ENCODE data around the gene TMC5.

Gene TMC5

GRCh38 chr16:19424478-19424877 lies 6.8 kb downstream of the TMC5 start:
- H3K9ac ChIP-seq (ENCODE audit: low read length in 5 of 5) = no peak overlapping the region
- H3K36me3 ChIP-seq (ENCODE audit: control insufficient read depth in 5 of 5, insufficient read depth in 5 of 5, low read length in 5 of 5) = no peaks in the 10 kb centered on the region
- H3K4me1 ChIP-seq (ENCODE audit: control insufficient read depth in 5 of 5, insufficient read depth in 5 of 5, low read length in 5 of 5) = no peaks in the 10 kb centered on the region
- no peak overlapping the region for H3K27ac ChIP-seq (ENCODE audit: low read depth, low read length)
- no peak overlapping the region for H3K4me3 ChIP-seq (ENCODE audit: low read depth in 1 of 5, low read length in 5 of 5)
- peaks cover 0 to 2% (median 0%) of the 10 kb centered on the region in 5 donors for H3K27me3 ChIP-seq (ENCODE audit: control insufficient read depth in 5 of 5, insufficient read depth in 4 of 5, low read length in 5 of 5)
- no peaks in the 10 kb centered on the region for H3K9me3 ChIP-seq (ENCODE audit: control insufficient read depth in 5 of 5, low read length in 5 of 5)

GRCh38 chr16:19430345-19430744 lies 12.7 kb downstream of the TMC5 start:
- no peaks in the 10 kb centered on the region for H3K9me3 ChIP-seq (ENCODE audit: control insufficient read depth in 5 of 5, low read length in 5 of 5)
- no peak overlapping the region for H3K4me3 ChIP-seq (ENCODE audit: low read depth in 1 of 5, low read length in 5 of 5)
- no peak overlapping the region for H3K9ac ChIP-seq (ENCODE audit: low read length in 5 of 5)
- no peak overlapping the region for H3K27ac ChIP-seq (ENCODE audit: low read depth, low read length)
- no peaks in the 10 kb centered on the region for H3K36me3 ChIP-seq (ENCODE audit: control insufficient read depth in 5 of 5, insufficient read depth in 5 of 5, low read length in 5 of 5)
- H3K4me1 ChIP-seq (ENCODE audit: control insufficient read depth in 5 of 5, insufficient read depth in 5 of 5, low read length in 5 of 5) = no peaks in the 10 kb centered on the region
- H3K27me3 ChIP-seq (ENCODE audit: control insufficient read depth in 5 of 5, insufficient read depth in 4 of 5, low read length in 5 of 5) = peaks cover 0 to 2% (median 0%) of the 10 kb centered on the region in 5 donors

- H3K9ac ChIP-seq (ENCODE audit: low read length in 5 of 5) = no peak overlapping the region
- H3K4me1 ChIP-seq (ENCODE audit: control insufficient read depth in 5 of 5, insufficient read depth in 5 of 5, low read length in 5 of 5) = no peaks in the 10 kb centered on the region
- H3K4me3 ChIP-seq (ENCODE audit: low read depth in 1 of 5, low read length in 5 of 5) = no peak overlapping the region
- no peaks in the 10 kb centered on the region for H3K36me3 ChIP-seq (ENCODE audit: control insufficient read depth in 5 of 5, insufficient read depth in 5 of 5, low read length in 5 of 5)
- no peak overlapping the region for H3K27ac ChIP-seq (ENCODE audit: low read depth, low read length)
- H3K27me3 ChIP-seq (ENCODE audit: control insufficient read depth in 5 of 5, insufficient read depth in 4 of 5, low read length in 5 of 5) = no peaks in the 10 kb centered on the region
- H3K9me3 ChIP-seq (ENCODE audit: control insufficient read depth in 5 of 5, low read length in 5 of 5) = no peaks in the 10 kb centered on the region
These were observed 14.1 kb downstream of the TMC5 start for GRCh38 chr16:19431636-19432340.

GRCh38 chr16:19432429-19432828 lies 14.7 kb downstream of the TMC5 start:
- Histone ChIP-seq H3K9ac (ENCODE audit: low read length in 5 of 5) (no peak overlapping the region), H3K9me3 (ENCODE audit: control insufficient read depth in 5 of 5, low read length in 5 of 5) (no peaks in the 10 kb centered on the region), H3K27me3 (ENCODE audit: control insufficient read depth in 5 of 5, insufficient read depth in 4 of 5, low read length in 5 of 5) (no peaks in the 10 kb centered on the region), H3K4me1 (ENCODE audit: control insufficient read depth in 5 of 5, insufficient read depth in 5 of 5, low read length in 5 of 5) (no peaks in the 10 kb centered on the region), H3K27ac (ENCODE audit: low read depth, low read length) (no peak overlapping the region), H3K36me3 (ENCODE audit: control insufficient read depth in 5 of 5, insufficient read depth in 5 of 5, low read length in 5 of 5) (no peaks in the 10 kb centered on the region), H3K4me3 (ENCODE audit: low read depth in 1 of 5, low read length in 5 of 5) (no peak overlapping the region)

GRCh38 chr16:19434584-19434983 lies 16.9 kb downstream of the TMC5 start:
- Histone ChIP-seq H3K27ac (ENCODE audit: low read depth, low read length) (no peak overlapping the region), H3K9me3 (ENCODE audit: control insufficient read depth in 5 of 5, low read length in 5 of 5) (no peaks in the 10 kb centered on the region), H3K27me3 (ENCODE audit: control insufficient read depth in 5 of 5, insufficient read depth in 4 of 5, low read length in 5 of 5) (no peaks in the 10 kb centered on the region), H3K4me3 (ENCODE audit: low read depth in 1 of 5, low read length in 5 of 5) (no peak overlapping the region), H3K9ac (ENCODE audit: low read length in 5 of 5) (no peak overlapping the region), H3K4me1 (ENCODE audit: control insufficient read depth in 5 of 5, insufficient read depth in 5 of 5, low read length in 5 of 5) (no peaks in the 10 kb centered on the region), H3K36me3 (ENCODE audit: control insufficient read depth in 5 of 5, insufficient read depth in 5 of 5, low read length in 5 of 5) (no peaks in the 10 kb centered on the region)

GRCh38 chr16:19436540-19436939 lies 18.9 kb downstream of the TMC5 start:
- Histone ChIP-seq H3K9me3 (ENCODE audit: control insufficient read depth in 5 of 5, low read length in 5 of 5) (no peaks in the 10 kb centered on the region), H3K27me3 (ENCODE audit: control insufficient read depth in 5 of 5, insufficient read depth in 4 of 5, low read length in 5 of 5) (no peaks in the 10 kb centered on the region), H3K36me3 (ENCODE audit: control insufficient read depth in 5 of 5, insufficient read depth in 5 of 5, low read length in 5 of 5) (no peaks in the 10 kb centered on the region), H3K4me3 (ENCODE audit: low read depth in 1 of 5, low read length in 5 of 5) (no peak overlapping the region), H3K27ac (ENCODE audit: low read depth, low read length) (no peak overlapping the region), H3K9ac (ENCODE audit: low read length in 5 of 5) (no peak overlapping the region), H3K4me1 (ENCODE audit: control insufficient read depth in 5 of 5, insufficient read depth in 5 of 5, low read length in 5 of 5) (no peaks in the 10 kb centered on the region)

GRCh38 chr16:19437280-19437679 lies 19.6 kb downstream of the TMC5 start:
- Histone ChIP-seq H3K36me3 (ENCODE audit: control insufficient read depth in 5 of 5, insufficient read depth in 5 of 5, low read length in 5 of 5) (no peaks in the 10 kb centered on the region), H3K27ac (ENCODE audit: low read depth, low read length) (no peak overlapping the region), H3K4me3 (ENCODE audit: low read depth in 1 of 5, low read length in 5 of 5) (no peak overlapping the region), H3K9me3 (ENCODE audit: control insufficient read depth in 5 of 5, low read length in 5 of 5) (no peaks in the 10 kb centered on the region), H3K27me3 (ENCODE audit: control insufficient read depth in 5 of 5, insufficient read depth in 4 of 5, low read length in 5 of 5) (no peaks in the 10 kb centered on the region), H3K9ac (ENCODE audit: low read length in 5 of 5) (no peak overlapping the region), H3K4me1 (ENCODE audit: control insufficient read depth in 5 of 5, insufficient read depth in 5 of 5, low read length in 5 of 5) (no peaks in the 10 kb centered on the region)

- Histone ChIP-seq H3K36me3 (ENCODE audit: control insufficient read depth in 5 of 5, insufficient read depth in 5 of 5, low read length in 5 of 5) (no peaks in the 10 kb centered on the region), H3K27me3 (ENCODE audit: control insufficient read depth in 5 of 5, insufficient read depth in 4 of 5, low read length in 5 of 5) (peaks cover 0 to 4% (median 0%) of the 10 kb centered on the region in 5 donors), H3K9ac (ENCODE audit: low read length in 5 of 5) (no peak overlapping the region), H3K4me1 (ENCODE audit: control insufficient read depth in 5 of 5, insufficient read depth in 5 of 5, low read length in 5 of 5) (no peaks in the 10 kb centered on the region), H3K9me3 (ENCODE audit: control insufficient read depth in 5 of 5, low read length in 5 of 5) (no peaks in the 10 kb centered on the region), H3K4me3 (ENCODE audit: low read depth in 1 of 5, low read length in 5 of 5) (no peak overlapping the region), H3K27ac (ENCODE audit: low read depth, low read length) (no peak overlapping the region)
These were observed 21.1 kb downstream of the TMC5 start for GRCh38 chr16:19438739-19439138.

GRCh38 chr16:19439483-19439882 lies 21.8 kb downstream of the TMC5 start:
- Histone ChIP-seq H3K9ac (ENCODE audit: low read length in 5 of 5) (no peak overlapping the region), H3K9me3 (ENCODE audit: control insufficient read depth in 5 of 5, low read length in 5 of 5) (no peaks in the 10 kb centered on the region), H3K4me1 (ENCODE audit: control insufficient read depth in 5 of 5, insufficient read depth in 5 of 5, low read length in 5 of 5) (no peaks in the 10 kb centered on the region), H3K36me3 (ENCODE audit: control insufficient read depth in 5 of 5, insufficient read depth in 5 of 5, low read length in 5 of 5) (no peaks in the 10 kb centered on the region), H3K27ac (ENCODE audit: low read depth, low read length) (no peak overlapping the region), H3K4me3 (ENCODE audit: low read depth in 1 of 5, low read length in 5 of 5) (no peak overlapping the region), H3K27me3 (ENCODE audit: control insufficient read depth in 5 of 5, insufficient read depth in 4 of 5, low read length in 5 of 5) (peaks cover 0 to 4% (median 0%) of the 10 kb centered on the region in 5 donors)

GRCh38 chr16:19443659-19444058 lies 26.0 kb downstream of the TMC5 start:
- Histone ChIP-seq H3K4me3 (ENCODE audit: low read depth in 1 of 5, low read length in 5 of 5) (no peak overlapping the region), H3K4me1 (ENCODE audit: control insufficient read depth in 5 of 5, insufficient read depth in 5 of 5, low read length in 5 of 5) (no peaks in the 10 kb centered on the region), H3K9ac (ENCODE audit: low read length in 5 of 5) (no peak overlapping the region), H3K27ac (ENCODE audit: low read depth, low read length) (no peak overlapping the region), H3K9me3 (ENCODE audit: control insufficient read depth in 5 of 5, low read length in 5 of 5) (peaks cover 0 to 7% (median 3%) of the 10 kb centered on the region in 5 donors), H3K27me3 (ENCODE audit: control insufficient read depth in 5 of 5, insufficient read depth in 4 of 5, low read length in 5 of 5) (peaks cover 0 to 4% (median 0%) of the 10 kb centered on the region in 5 donors), H3K36me3 (ENCODE audit: control insufficient read depth in 5 of 5, insufficient read depth in 5 of 5, low read length in 5 of 5) (no peaks in the 10 kb centered on the region)

Measured in subcutaneous abdominal adipose tissue (tissue), 5 donors.